H1 (cell line): ENCODE results near the gene ZNF385C. TPM values are rescaled to one million over a fixed set of nuclear protein-coding genes. Genes with fewer than 3 reads are reported as not detected.

ENCODE experiments used
- CEBPB ChIP-seq: IDR thresholded peaks from 2 replicates; pipeline ENCODE4 v1.6.1; 2012; ENCODE audit warnings: low read depth, low read length
- CHD1 ChIP-seq: IDR thresholded peaks from 2 replicates; pipeline ENCODE4 v1.6.1; 2012; ENCODE audit warnings: low read depth, low read length, improper control_type of control experiment
- CREB1 ChIP-seq: IDR thresholded peaks from 2 replicates; pipeline ENCODE4 v1.6.1; 2012; ENCODE audit warnings: inconsistent platforms
- EZH2 ChIP-seq: fragments of 200-600 bp; sonication (generic); IDR thresholded peaks from 2 replicates; pipeline ENCODE4 v1.7.1; 2012; ENCODE audit warnings: low read depth, mild to moderate bottlenecking, moderate library complexity, low read length, inconsistent platforms; ENCODE audit not compliant: severe bottlenecking
- JUN ChIP-seq: IDR thresholded peaks from 2 replicates; pipeline ENCODE4 v1.6.1; 2011; ENCODE audit warnings: low read depth, mild to moderate bottlenecking, improper control_type of control experiment, low read length
- KDM4A ChIP-seq: IDR thresholded peaks from one replicate; pipeline ENCODE4 v1.7.1; 2012; ENCODE audit warnings: low read depth, mild to moderate bottlenecking, moderate library complexity, low read length, inconsistent platforms; ENCODE audit not compliant: severe bottlenecking
- SP2 ChIP-seq: IDR thresholded peaks from 2 replicates; pipeline ENCODE4 v1.6.1; 2012; ENCODE audit warnings: mild to moderate bottlenecking, low read length, inconsistent platforms
- SUZ12 ChIP-seq: fragments of 200-600 bp; sonication (generic); IDR thresholded peaks from 2 replicates; pipeline ENCODE4 v1.6.1; 2012; ENCODE audit warnings: mild to moderate bottlenecking, inconsistent platforms, low read length, moderate library complexity, mixed read lengths
- TAF1 ChIP-seq: IDR thresholded peaks from 2 replicates; pipeline ENCODE4 v1.6.1; 2011; ENCODE audit warnings: mild to moderate bottlenecking, low read depth, low read length
- TBP ChIP-seq: IDR thresholded peaks from 2 replicates; pipeline ENCODE4 v1.6.1; 2011; ENCODE audit warnings: low read depth, low read length, improper control_type of control experiment
- polyA plus RNA-seq, 7 experiments: library from polyadenylated mRNA; depleted of rRNA in 3 of 7; stranded (reverse) in 5 of 7; unstranded in 2 of 7; fragments of >200 nt in 5 of 7; fragments of 200-250 nt in 2 of 7; gene quantifications; 1 replicate in 5 of 7; 2 replicates in 1 of 7; 4 replicates in 1 of 7; pipeline versions ENCODE4 v1.2.1 to v1.2.3, GENCODE V29; 2011 to 2013; ENCODE audit warnings: missing spikeins in 2 of 7, mixed read lengths in 2 of 7
- total RNA-seq: library from RNA; stranded (reverse); fragmentation: NEBNext Ultra II Directional; extraction: Animal tissue kit (Norgen Biotek cat#: 25700); gene quantifications from 2 replicates; pipeline ENCODE4 v1.2.1, GENCODE V29; 2021

ZNF385C gene
- total and polyA plus RNA-seq, 2 of the 8 experiments (the other 6 are each of a cell fraction or from before 2014, with no cell fraction given): 3.9 to 6.1 TPM

GRCh38 chr17:42051645-42052044 is 46.6 kb downstream of the ZNF385C start (continued):
- TF ChIP-seq JUN (no peak), SP2 (no peak), TAF1 (no peak), EZH2 (no peak), SUZ12 (no peak), TBP (no peak), KDM4A (no peak), CHD1 (no peak), CEBPB (no peak), CREB1 (no peak)
